ENCODE data around the gene ZNF107.

Gene ZNF107

GRCh38 chr7:64665980-64666662 lies at the start of gene ZNF107:
TSS of gene ZNF107 (plus strand) at chr7:64666133. CDS start at chr7:64666283, 150 bp downstream.
- peak; percentile 96 for FAIRE-seq

- FAIRE-seq, result no peak
These were observed 47.0 kb upstream of the ZNF107 start for GRCh38 chr7:64618785-64619456.

- FAIRE-seq, result no peak
These were observed 46.2 kb upstream of the ZNF107 start for GRCh38 chr7:64619705-64620104.

- no peak for FAIRE-seq
These were observed 44.3 kb upstream of the ZNF107 start for GRCh38 chr7:64621656-64622055.

GRCh38 chr7:64625114-64626082 lies 40.5 kb upstream of the ZNF107 start:
- peak; percentile 69 for FAIRE-seq

GRCh38 chr7:64626083-64626469 lies 39.9 kb upstream of the ZNF107 start:
- no peak for FAIRE-seq

- no peak for FAIRE-seq
These were observed 39.4 kb upstream of the ZNF107 start for GRCh38 chr7:64626557-64626956.

- no peak for FAIRE-seq
These were observed 37.7 kb upstream of the ZNF107 start for GRCh38 chr7:64628192-64628591.

GRCh38 chr7:64628721-64629120 lies 37.2 kb upstream of the ZNF107 start:
- FAIRE-seq, result no peak

- FAIRE-seq, result no peak
These were observed 35.4 kb upstream of the ZNF107 start for GRCh38 chr7:64630496-64630895.

- FAIRE-seq, result no peak
These were observed 33.9 kb upstream of the ZNF107 start for GRCh38 chr7:64632029-64632428.

- no peak for FAIRE-seq
These were observed 32.5 kb upstream of the ZNF107 start for GRCh38 chr7:64633401-64633800.

GRCh38 chr7:64634406-64635062 lies 31.4 kb upstream of the ZNF107 start:
- no peak for FAIRE-seq

- no peak for FAIRE-seq
These were observed 29.5 kb upstream of the ZNF107 start for GRCh38 chr7:64636386-64636785.

GRCh38 chr7:64637521-64638445 lies 28.1 kb upstream of the ZNF107 start:
- FAIRE-seq, result no peak

GRCh38 chr7:64638822-64639221 lies 27.1 kb upstream of the ZNF107 start:
- no peak for FAIRE-seq

GRCh38 chr7:64639267-64640001 lies 26.5 kb upstream of the ZNF107 start:
- FAIRE-seq, result no peak

GRCh38 chr7:64640504-64640903 lies 25.4 kb upstream of the ZNF107 start:
- FAIRE-seq, result no peak

GRCh38 chr7:64642046-64642445 lies 23.9 kb upstream of the ZNF107 start:
- no peak for FAIRE-seq

- no peak for FAIRE-seq
These were observed 23.1 kb upstream of the ZNF107 start for GRCh38 chr7:64642875-64643274.

- no peak for FAIRE-seq
These were observed 22.4 kb upstream of the ZNF107 start for GRCh38 chr7:64643566-64643965.

Measured in G401.6 (cell line).